ENCODE data around the gene NANOS2.

DNA sequence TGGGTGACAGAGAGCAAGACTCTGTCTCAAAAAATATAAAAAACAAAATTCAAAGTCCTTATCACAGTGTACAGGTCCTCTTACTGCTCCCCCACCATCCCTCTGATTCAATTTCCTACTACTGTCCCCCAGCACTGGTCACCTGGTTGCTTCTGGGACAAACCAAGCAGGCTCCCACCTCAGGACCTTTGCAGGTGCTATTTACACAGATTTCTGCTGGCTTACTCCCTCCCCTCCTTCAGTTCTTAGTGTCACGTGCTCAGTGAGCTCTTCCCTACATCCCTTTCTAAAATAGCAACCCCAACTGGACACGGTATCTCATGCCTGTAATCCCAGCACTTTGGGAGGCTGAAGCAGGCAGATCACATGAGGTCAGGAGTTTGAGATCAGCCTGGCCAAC, 34.6 kb downstream of the NANOS2 start:
- TF ChIP-seq, protein P1, sequence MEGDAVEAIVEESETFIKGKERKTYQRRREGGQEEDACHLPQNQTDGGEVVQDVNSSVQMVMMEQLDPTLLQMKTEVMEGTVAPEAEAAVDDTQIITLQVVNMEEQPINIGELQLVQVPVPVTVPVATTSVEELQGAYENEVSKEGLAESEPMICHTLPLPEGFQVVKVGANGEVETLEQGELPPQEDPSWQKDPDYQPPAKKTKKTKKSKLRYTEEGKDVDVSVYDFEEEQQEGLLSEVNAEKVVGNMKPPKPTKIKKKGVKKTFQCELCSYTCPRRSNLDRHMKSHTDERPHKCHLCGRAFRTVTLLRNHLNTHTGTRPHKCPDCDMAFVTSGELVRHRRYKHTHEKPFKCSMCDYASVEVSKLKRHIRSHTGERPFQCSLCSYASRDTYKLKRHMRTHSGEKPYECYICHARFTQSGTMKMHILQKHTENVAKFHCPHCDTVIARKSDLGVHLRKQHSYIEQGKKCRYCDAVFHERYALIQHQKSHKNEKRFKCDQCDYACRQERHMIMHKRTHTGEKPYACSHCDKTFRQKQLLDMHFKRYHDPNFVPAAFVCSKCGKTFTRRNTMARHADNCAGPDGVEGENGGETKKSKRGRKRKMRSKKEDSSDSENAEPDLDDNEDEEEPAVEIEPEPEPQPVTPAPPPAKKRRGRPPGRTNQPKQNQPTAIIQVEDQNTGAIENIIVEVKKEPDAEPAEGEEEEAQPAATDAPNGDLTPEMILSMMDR (conservative IDR thresholded peaks at IDR 0.05): no peak
- no peak for TF ChIP-seq ZFX (IDR thresholded peaks at IDR 0.05)

Measured in C4-2B (cell line).